Hematopoietic multipotent progenitor cell treated with erythropoietin and hydrocortisone succinate and interleukin-3 and kit ligand, for 17 days (in vitro differentiated cells): ENCODE data around the gene NETO1.
A peak's percentile ranks its signal among the peaks of the same experiment; 100 is the strongest.

ENCODE experiments used
- DNase-seq: peaks from one replicate; pipeline ENCODE4 v3.0.0-alpha.2; 2015; ENCODE audit warnings: low spot score

The NETO1 gene

DNA sequence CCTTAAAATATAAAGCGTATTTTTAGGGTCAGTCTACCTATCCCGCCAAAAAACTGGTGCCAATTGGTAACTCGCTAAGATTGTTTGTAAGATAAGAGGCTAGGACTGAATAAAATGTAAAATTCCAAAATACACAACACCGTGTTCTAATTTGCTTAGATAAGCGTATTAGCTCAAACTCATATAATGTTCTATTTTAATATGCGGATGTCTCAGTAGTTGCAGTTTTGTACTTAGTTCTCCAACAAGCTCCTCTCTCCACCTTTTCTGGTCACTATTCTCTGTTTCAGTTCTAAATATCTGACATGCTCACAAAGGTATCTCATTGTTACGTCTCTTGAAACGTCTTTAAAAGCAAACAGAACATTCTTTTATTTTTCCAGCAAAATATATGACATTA is 24.0 kb downstream of the NETO1 start:
- DNase-seq, result no peak

DNA sequence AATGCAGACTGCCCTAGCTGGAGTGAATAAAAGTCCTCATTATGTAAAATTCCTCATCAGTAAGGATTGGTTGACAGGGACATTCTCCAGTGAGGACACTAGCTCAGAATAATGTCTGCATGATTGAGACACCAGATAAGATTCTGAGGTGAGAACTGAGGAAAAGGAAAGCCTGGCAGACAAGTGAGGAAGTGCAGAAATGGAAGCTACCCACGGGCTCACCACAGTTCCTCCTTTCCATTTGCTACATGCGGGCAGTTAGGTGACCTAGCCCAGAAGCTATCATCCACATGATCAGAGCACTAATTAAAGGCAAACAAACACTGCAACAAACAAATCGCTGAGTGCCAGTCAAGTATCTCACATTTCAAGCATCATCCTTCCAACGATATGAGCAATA is 27.7 kb downstream of the NETO1 start:
- no peak for DNase-seq

DNA sequence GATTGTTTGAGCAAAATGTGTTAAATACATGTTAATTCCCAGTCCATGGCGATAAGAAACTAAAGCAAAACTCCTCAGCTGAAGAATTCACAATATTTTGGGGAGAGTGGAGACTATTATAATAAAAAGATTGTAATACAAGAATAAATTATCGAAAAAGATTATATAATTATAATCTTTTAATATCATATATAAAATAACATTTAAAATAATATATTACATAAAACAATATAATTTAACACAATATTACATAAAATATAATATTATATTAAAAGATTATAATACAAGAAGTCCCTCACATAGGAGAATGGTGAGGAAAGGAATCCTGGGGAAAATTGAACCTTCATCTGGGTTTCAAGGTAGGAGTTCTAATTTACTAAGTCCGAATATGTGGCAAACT is 33.1 kb downstream of the NETO1 start:
- no peak for DNase-seq

DNA sequence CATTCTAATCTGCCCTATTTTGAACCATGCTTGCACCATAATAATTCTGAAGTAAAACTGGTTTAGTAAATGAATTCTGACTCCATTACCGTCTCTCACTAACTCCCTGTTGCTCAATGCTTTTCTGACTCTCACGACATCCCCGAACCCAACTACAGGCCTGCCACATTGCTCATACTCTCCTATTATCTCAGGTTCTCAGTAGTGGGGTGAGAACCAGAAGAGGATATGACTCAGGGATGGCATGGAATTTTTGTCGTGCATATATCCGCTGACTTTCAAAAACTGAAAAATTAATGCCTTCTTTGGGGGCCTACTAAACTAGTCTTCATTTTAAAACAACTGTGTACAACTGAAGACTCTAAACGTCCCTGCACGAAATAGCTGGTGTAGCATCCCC is 34.3 kb downstream of the NETO1 start:
- DNase-seq, result no peak

DNA sequence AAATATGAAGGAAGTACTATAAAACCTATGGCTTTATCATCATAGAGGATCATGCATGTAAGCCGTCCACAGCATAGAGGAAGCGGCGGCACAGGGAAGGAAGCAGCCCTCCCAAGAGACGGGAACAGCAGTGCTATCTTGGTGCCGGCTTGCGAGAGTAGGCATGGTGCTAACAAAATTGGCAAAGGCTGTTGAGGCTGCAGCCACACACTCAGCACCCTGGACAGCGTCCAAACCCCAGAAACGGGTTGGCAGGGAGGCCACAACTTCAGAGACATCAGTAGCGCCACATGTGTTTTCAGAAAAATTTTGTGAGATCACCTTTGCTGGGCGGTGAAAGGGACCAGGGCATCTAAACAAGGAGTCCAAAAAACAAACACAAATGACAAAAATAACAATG is 37.7 kb downstream of the NETO1 start:
- DNase-seq, result no peak

DNA sequence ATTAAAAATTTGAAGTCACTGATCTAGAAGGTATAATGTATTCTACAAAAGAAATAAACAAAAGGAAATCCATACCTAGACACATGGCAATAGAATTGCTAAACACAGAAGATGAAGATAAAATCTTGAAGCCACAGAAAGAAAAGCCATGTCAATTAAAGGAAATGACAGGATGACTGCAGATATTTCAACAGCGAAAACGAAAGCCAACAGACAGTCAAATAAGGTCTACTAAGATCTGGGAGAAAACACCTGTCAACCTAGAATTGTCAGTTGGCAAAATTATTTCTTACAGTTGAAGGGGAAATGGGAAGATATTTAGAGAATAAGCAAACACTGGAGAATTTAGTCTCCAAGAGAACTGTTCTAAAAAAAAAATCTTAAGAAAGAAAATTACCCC is 39.2 kb downstream of the NETO1 start:
- no peak for DNase-seq

DNA sequence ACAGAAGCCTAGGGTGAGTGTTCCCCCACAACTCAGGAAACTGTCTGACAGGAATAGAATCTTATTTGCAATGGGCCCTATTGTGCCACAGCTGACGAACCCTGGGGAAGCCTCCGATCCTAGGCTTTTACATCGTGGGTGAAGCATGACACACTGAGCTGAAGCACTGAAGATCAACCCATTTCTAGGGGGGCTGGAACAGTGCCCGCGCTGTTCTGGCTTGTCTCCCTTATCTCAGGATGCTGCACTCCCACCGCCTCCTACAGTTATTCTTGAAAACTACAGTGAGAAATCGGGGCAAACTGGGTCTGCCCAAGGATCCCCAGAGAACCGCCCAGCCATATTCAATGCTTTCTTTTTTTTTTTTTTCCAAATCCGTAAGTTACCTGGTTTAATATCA is 41.1 kb downstream of the NETO1 start:
- DNase-seq, result no peak

DNA sequence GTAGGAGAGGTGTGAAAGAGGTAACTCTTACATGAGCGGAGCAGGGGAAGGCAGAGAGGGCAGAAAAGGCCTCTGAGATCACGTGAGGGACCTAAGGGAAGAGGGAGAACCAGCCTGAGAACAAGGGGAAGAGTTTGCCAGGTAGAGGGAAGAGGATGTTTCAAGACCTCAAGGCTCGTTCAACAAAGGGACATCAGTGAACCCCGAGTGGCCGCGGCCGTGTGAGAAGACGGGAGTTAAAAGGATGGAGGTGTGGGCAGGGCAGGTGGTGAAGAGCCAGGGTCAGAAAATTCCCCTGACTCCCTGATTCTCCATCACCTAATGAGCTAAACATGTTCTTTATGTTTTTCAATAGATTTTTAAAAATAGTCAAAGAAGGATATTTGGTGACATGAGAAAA is 44.4 kb downstream of the NETO1 start:
- DNase-seq, result no peak

DNA sequence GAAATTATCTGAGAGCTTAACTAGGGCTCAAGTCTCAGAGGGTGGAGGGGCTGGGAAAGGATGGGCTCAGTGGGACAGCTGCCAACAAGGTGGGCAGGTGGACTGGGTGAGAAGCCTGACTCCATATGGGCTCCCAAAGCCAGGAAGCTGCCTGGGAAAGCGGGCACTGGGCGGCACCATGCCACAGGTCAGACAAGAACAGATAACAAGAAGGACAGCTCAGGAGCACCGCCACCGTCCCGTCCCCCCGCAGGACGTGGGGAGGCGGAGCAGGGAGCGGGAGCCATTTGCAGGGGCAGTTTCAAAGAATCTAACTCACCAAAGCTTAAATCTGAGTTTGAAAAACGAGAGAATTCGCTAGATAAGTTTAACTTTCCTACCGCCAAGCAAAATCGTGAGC is 45.6 kb downstream of the NETO1 start:
- no peak for DNase-seq

DNA sequence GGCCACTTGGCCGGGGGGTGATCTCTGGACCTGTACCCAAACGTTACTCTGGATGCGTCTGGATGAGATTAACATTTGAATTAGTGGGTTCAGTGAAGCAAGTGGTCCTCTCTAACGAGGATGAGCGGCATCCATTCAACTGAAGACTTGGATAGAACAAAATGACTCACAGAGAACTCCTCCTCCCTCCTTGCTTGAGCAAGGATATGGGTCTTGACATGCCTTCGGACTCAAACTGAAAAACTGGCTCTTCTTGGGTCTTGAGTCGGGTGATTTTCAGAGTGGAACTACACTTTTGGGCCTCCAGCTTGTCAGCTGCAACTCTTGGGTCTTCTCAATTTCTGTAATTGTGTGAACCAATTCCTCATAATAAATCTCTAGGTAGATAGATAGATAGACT is 47.2 kb downstream of the NETO1 start:
- DNase-seq, result no peak

DNA sequence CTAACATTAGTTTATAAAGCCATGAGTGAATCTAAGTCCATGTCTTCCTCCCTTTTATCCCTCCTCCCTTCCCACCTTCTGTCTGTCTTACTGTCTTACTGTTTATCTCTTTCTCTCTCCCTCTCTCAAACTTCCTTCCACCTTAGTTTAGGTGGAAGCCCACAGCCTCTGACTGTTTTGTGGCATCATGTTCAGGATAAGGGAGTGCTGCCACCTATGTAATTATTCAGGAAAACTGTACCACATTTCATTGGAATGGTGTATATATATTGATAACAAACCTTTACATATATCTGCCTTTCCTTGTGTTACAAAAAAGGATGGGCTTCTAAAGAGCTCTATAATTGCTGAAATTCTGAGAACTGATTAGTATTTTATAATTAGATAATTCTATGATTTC is 48.7 kb downstream of the NETO1 start:
- DNase-seq, result no peak

DNA sequence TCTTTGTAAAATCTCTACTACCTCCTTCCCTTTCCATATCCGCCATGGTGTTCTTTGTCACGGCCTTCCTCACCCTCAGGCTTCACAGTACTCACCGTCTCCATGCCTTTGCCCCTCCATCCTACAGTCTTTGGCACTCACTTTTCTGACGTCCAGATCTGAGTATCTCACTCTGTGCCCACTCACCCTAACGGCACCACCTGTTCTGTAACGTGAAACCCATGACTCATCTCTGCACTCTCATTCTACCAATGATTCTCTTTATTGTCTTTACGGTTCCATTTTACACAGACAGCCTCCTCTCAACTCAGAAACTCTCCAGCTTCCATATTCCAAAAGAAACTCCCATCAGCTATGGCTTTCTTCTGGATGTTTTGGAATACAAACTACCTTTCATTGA is 56.7 kb downstream of the NETO1 start:
- DNase-seq, result no peak

DNA sequence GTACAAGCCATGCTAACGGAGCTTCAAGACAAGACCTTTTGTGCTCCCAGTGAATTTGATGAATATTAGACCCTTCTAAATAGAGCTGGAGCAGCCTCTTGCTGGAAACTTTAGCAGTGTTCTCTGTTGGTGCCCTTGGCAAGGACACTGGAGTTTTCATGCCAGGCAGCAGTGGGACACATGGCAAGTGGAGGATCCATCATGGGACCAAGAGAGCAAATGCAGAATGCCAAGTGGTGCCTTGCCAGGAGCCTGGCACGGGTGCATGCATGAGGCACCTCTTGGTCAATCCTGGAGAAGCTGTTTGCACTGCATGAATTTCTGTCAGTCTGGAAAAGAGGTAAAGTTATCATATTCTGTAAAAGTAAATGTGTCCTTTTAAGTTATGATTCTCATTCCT is 59.1 kb downstream of the NETO1 start:
- DNase-seq, result no peak

DNA sequence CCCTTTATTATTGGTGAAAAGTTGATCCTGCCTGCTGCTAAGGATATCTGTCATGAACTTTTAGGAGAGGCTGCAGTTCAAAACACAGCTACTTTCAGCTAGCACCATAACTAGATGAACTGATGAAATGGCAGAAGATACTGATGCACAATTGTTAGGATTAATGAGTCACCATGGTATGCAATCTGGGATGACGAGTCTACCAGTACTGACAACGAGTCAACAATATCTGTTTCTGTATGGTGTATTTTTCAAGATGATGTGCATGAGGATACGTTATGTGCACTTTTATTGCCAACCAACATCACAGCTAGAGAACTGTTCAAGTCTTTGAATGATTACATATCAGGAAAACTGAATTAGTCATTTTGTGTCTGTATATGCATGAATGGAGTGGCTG is 68.7 kb downstream of the NETO1 start:
- DNase-seq, result no peak

DNA sequence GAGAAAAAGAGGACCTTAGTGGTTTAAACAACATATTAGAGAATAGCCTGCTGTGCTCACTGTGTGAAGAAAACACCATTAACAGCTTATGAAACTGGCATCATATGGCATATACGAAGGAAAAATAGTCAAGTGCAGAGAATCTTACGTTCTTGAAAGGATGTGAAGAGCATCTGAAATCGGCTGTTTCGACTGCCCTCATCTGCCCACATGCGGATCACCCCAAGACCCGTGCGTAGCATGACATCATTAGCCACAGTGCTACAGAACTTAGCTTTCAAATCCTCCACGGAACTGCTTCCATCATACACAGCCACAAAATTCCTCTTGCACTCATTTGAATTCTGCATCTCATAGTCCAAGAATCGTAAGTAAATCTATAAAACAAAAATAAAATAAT is 84.3 kb downstream of the NETO1 start:
- DNase-seq, result no peak

DNA sequence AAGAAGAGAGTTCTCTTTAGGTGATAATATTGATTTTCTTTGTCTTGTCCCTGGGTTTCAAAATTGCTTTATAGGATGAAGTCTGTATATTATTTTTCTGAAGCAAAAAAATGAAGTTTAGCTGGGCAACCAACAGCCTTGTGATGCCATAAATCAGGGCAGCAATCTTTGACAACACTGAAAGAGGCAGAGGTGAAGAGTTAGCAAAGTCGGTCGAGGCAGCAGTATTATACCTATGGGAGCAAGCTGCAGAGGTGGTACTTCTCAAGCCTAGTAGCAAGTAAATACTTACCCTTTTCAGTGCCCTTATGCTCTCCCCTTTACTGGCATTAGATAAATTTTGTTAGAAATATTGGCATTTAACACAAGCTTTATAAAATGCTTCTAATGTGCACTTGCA is 92.9 kb downstream of the NETO1 start:
- no peak for DNase-seq

DNA sequence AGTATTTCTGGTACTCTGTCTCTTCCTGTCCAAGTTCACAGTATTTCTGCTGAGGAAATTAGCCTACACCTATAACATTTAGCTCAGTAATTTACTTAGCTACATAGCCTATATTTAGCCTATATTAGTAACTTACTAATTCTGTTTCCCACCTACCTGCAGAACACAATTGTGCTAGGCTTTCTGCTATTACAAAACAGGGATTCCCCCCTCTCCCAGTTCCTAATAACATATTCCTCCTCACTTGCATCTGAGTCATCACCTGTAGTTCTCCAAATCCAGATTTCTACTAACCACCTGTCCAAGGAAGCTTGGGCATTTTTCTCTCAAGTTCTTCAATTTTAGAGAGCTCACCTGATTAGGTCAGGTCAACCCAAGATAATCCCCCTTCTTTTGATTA is 94.9 kb downstream of the NETO1 start:
- no peak for DNase-seq

DNA sequence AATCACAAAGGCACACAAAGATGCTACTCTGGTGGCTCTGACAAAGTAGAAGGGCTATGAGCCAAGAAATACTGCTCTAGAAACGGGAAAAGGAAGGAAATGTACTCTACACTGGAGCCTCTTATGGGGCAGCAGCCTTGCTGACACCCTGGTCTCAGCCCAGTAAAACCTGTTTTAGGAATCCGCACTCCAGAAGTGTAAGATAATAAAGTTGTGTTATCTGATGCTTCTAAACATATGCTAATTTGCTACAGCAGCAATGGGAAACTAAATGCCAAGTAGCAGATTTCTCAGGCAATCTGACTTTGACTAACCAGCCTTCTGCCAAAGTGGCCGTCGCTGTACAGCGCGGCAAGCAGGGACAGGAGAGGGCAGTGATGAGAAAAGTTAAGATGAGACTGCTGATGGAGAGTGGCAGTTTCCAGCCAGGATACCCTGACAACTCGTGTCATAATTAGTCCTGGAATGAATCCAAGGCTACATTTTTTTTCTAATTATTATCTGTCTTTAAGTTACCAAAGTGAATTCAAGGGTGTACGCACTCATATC is 99.0 kb downstream of the NETO1 start:
- DNase-seq, result no peak

DNA sequence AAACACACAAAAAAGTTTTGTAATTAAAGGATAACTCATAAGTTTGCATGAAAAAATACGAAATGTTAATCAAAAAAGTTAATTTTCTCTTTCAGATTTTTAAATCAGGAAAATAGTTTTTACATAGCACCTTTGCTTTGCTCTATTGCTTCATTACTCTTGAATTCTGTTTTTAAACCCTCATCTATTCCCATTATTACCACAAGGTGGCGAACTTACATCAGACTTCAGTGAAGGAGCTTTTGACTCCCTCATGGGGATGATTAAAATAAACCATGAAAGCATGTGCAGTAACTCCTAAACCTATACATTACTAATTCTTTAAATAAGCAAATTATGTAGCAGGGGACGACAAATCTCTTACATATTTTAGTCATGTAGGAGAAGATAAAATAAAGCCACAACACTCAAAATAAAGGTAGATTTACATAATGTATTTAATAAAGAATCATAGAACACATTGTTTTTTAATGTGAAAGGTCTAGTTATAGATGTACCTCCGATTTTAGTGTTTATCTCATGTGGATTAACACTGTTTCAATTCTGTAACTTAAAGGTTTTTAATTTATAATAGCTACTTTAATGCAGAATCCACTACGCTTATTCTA is 105.2 kb downstream of the NETO1 start:
- DNase-seq, result peak; percentile 25

DNA sequence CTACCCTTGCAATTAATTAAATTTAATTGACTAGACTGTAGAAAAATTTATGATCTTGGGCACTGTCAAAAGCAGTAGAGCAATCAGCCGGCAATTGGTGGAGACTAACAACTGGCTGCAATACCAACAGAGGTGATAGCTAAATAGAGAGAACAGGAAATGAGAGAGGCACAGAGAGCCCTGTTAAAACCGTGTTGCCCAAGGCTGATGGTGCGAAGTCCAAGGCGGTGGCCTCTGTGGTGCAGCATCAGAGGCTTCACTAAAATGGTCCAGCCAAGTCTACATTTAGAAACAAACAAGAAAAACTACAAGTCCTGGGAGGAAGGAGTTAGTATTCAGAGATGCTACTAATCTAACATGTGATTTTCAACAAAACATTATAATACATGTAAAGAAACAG is 115.6 kb downstream of the NETO1 start:
- no peak for DNase-seq

DNA sequence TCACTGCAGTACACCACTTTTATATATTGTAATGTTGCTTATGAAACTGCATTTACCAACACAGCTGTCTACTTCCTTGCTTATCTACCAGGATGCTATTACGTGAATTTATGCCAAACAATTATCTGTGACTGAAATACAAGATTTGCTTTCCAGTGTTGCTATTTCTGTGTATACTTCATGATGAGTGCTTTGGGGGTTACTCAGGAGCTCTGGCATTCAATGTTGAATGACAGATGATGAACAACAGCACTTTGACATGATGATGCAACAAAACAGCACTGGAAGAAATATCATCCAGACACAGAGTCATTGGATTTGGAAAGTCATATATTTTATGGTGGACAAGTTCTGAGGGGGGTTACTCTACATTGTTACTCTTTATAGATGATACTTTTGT is 125.8 kb downstream of the NETO1 start:
- no peak for DNase-seq

DNA sequence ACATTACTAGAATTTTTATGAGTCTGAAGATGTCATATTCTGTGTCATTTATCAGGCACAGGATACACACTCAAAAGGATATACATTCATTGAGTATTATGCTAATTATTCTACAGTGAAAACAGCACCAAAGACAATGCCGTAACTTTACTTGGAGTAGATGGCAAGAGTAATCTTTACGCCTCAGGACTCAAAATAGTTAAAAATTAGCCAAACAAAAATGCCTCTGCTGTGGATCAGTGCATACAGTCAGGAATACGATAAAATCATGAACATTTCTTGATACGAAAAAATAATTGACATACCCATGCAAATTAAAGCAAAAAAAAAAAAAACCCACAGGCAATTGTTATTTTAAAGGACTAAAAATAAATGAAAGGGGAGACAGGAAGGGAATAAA is 129.7 kb downstream of the NETO1 start:
- DNase-seq, result no peak

DNA sequence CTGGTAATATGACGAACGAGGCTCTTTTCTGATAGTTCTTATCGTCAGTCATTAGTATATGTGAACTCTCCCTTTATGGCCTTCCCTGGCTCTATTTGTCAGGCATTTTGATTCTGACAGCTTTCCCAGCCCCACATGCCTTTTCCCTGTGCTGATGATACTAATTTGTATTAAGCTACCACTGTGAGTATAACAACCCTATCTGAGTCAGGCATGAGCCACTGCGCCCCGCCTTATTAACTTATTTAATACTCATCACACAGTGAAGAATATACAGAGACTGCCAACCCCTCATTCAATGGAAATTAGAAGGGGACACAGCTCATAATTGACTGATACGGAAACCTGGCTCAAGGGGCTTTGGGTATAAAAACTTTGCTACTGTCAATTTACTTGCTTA is 140.0 kb downstream of the NETO1 start:
- DNase-seq, result no peak

DNA sequence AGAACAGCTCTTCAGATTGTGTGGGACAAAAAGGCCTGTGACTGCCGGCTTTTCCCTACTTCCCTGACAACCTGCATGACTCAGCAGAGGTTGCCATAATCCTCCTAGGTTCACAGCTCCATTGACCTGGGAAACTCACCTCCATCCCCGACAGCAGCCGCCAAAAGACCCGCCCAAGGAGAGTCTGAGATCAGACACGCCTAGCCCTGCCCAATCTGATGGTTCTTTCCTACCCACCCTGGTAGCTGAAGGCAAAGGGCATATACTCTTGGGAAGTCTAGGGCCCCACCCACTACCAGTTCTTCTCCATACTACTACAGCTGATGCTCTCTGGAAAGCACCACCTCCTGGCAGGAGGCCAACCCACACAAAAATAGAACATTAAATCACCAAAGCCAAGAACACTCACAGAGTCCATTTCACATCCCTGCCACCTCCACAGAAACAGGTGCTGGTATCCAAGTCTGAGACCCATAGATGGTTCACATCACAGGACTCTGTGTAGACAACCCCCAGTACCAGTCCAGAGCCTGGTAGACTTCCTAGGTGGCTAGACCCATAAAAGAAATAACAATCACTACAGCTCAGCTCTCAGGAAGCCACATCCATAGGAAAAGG is 140.6 kb downstream of the NETO1 start:
- DNase-seq, result no peak
